AG09309 (cell line): Measurements from ENCODE around the gene FUBP3.

Experiments used
- DNase-seq: peaks from one replicate; pipeline ENCODE4 v3.0.0-alpha.2; 2010; ENCODE audit warnings: low read depth
- H3K4me3 ChIP-seq: 2 replicates; pipeline ENCODE4 v1.5.1; 2011; ENCODE audit warnings: mild to moderate bottlenecking, low read depth, low read length, moderate library complexity; ENCODE audit not compliant: control insufficient read depth
- CTCF ChIP-seq: IDR thresholded peaks from 2 replicates; pipeline ENCODE4 v1.5.1; 2011; ENCODE audit warnings: mild to moderate bottlenecking, low read depth, low read length, inconsistent platforms; ENCODE audit not compliant: insufficient read depth, control insufficient read depth; ENCODE audit errors: missing control alignments

FUBP3 gene

GRCh38 chr9:130660326-130660682 is 80.9 kb downstream of the FUBP3 start:
- no peak for TF ChIP-seq CTCF
- H3K4me3 ChIP-seq, result no peak overlapping the region
- no peak for DNase-seq

DNA sequence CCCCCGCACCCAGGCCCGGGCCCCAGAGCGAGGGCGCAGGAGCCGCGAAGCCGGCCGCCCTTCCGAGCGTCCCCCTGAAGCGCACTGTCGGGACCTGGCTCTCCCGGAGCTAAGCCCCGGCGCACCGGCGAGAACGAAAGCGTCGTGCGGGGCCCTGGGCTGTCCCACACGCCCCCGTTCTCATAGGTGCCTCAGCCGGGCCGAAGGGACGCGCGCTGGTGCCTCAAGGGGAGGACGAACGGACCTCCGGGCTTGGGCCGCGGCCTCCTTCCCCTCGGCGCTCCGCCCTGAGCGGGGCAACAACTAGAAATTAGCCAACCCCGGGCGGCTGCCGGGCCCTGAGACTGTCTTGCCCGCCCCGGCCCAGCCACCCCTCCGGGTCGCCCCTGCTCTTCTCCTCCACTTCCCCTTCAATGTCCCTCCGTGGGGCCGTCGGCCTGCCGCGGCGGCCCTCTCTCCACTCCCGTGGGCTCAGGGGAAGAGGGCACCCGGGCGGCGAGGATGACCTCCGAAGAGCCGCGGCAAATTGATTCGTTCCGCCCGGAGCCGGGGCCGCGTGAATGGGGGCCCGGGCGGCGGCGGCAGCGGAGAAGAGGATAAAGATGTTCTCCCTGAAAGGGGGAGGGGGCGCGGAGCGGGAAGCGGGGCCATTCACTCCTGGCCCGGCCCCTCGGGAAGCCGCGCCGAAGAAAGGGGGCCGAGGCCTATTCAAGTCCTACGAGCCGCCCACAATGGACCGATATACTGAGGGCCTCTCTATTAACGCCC is 81.5 kb downstream of the FUBP3 start:
- peak overlapping the region; percentile 5 for H3K4me3 ChIP-seq
- DNase-seq, result no peak
- TF ChIP-seq CTCF, result no peak

- TF ChIP-seq CTCF, result no peak
- no peak for DNase-seq
- no peak overlapping the region for H3K4me3 ChIP-seq
These were observed 82.2 kb downstream of the FUBP3 start for GRCh38 chr9:130661451-130662098.

GRCh38 chr9:130662099-130662969 is 83.0 kb downstream of the FUBP3 start:
- H3K4me3 ChIP-seq, result no peak overlapping the region
- no peak for DNase-seq
- no peak for TF ChIP-seq CTCF

DNA sequence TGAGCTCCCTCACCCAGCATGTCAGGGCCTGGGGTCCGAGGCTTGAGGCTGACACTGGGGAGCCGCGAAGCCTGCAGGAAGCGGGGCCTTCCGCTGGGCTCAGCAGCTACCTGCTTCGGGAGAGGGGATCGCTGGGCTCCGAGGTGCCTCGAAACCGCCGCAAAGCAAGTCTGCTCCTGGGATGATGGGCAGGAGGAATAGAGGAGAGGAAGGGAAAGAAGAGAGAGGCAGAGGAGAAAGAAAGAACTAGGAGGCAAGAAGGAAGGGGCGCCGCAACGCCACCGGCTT is 83.5 kb downstream of the FUBP3 start:
- no peak overlapping the region for H3K4me3 ChIP-seq
- DNase-seq, result no peak
- no peak for TF ChIP-seq CTCF

- TF ChIP-seq CTCF, result no peak
- H3K4me3 ChIP-seq, result no peak overlapping the region
- DNase-seq, result no peak
These were observed 84.0 kb downstream of the FUBP3 start for GRCh38 chr9:130663258-130663976.
